ENCODE results near the gene CDH26.
"Not testable (repeated sequence)": the region's sequence is repeated elsewhere in the genome, so short reads cannot be mapped to it uniquely, and the experiment has no call there.

Gene CDH26

DNA sequence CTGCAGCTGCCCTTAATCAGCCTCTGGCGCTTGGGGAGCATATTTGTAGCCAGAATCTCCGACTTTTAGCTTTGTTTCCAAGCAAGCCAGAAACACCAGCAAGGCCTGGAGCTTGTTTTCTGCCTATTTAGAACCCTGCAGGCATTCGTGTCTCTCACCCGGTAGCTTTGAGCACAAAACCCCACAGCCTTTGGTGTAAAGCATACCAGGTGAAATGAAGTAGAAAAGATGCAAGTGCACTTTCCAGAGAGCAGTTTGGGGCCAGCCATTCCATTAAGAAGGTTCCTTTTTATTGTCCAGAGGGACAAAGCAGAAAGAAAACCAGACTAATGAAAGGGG lies 17.3 kb upstream of the CDH26 start:
- peak in 1 of 2 experiments; percentile 90 for DNase-seq (ENCODE audit: low read depth in 2 of 2)

DNA sequence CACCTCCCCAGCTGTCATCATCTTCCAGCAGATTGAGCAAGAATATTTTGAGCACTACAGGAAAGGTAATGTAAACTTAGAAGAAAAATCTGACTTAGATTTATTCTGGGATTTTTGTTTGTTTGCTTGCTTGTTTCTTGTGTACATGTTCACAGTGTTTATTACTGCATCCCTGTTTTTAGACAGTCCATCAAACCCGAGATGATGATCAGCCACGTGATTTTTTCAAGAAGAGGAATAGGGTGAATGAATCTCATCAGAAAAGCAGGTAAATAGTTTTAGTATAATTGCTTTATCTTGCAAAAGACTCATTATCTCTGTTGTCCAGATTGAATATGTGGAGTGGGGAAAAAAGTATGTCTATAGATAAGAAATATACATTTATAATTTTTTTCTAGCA lies 16.0 kb upstream of the CDH26 start:
- DNase-seq (ENCODE audit: low read depth in 2 of 2): no peak

GRCh38 chr20:59944726-59945125 lies 13.5 kb upstream of the CDH26 start:
- no peak for DNase-seq (ENCODE audit: low read depth in 2 of 2)

GRCh38 chr20:59945175-59945574 lies 13.0 kb upstream of the CDH26 start:
- DNase-seq (ENCODE audit: low read depth in 2 of 2): no peak

DNA sequence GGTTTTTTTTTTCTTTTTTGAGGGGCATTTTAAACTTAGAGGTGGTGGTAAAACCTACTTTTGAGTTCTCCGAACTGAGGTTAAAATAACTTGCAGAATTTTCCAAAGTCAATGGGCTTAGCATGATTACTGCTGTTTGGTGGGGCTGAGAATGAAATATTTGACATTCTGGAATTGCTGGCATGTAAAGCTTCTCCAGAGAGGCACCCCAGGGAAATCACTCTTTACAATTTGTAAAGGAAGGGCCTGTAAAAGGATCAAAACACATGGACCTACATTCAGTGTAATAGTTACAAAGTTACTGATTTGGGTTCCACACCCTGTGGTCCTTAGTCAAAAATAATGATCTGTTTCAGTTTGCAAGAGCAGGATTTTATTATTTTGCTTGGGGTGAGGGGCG lies 12.5 kb upstream of the CDH26 start:
- peak in 1 of 2 experiments; percentile 21 for DNase-seq (ENCODE audit: low read depth in 2 of 2)

GRCh38 chr20:59947376-59947775 lies 10.8 kb upstream of the CDH26 start:
- DNase-seq (ENCODE audit: low read depth in 2 of 2): no peak

DNA sequence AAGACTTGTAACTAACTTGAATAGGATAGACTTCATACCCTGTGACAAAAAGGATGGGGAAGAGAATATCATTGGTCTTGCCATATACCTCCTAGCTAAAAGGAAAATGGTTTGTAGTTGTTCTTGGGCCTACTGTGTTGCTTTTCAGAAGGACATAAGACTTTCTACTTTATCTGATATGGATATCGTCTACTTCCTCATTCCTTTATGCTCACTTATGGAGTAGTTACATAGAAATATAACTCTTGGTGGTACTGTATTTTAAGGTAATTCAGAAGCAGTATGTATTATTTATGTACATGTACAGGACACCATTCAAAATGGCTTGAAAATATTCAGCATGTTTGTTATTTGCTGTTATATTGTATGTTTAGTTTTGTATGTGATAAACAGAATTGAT lies 10.0 kb upstream of the CDH26 start:
- no peak for DNase-seq (ENCODE audit: low read depth in 2 of 2)

DNA sequence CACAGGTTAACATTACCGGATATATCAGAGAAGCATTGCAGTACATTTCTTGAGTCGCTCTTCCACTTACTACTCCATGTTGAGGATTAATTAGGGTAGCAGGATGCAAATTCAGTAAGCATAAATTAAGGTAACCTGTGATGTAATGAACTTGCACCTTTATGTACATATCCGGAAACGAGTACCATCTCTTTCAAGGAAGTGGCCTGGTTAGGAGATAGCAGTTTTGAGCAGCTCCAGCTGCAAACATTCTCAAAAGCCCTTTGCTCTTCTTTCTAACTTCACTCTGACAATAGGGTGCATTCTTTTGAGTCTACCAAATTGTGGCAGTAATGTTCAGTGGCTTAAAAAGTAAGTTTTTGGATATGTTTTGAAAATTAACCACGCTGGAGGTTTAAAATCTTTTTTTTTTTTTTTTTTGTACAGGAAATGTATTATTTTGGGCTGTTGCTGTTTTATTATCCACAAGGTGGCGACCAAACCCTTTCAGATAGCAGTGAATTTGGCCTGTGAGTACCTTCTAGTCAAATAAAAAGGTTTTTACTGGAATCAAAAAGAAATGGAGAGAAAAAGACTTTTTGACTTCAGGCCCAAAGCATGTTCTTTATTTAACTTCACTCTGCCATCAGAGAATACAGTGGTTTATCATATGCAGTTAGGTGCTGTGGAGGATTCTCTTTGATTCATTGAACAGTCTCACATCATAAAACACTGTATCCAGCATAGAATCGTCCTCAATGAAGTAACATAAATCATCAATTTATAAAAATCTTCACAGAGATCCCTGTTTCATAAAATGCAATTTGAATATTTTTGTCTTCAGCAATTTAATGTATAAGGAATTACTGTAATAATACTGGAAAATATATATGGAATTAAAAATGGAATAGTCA lies 9.1 kb upstream of the CDH26 start:
- peak in 1 of 2 experiments; percentile 31 for DNase-seq (ENCODE audit: low read depth in 2 of 2)

- DNase-seq (ENCODE audit: low read depth in 2 of 2): no peak
These were observed 8.3 kb upstream of the CDH26 start for GRCh38 chr20:59949911-59950310.

GRCh38 chr20:59954718-59955117 lies 3.5 kb upstream of the CDH26 start:
- no peak for DNase-seq (ENCODE audit: low read depth in 2 of 2)

DNA sequence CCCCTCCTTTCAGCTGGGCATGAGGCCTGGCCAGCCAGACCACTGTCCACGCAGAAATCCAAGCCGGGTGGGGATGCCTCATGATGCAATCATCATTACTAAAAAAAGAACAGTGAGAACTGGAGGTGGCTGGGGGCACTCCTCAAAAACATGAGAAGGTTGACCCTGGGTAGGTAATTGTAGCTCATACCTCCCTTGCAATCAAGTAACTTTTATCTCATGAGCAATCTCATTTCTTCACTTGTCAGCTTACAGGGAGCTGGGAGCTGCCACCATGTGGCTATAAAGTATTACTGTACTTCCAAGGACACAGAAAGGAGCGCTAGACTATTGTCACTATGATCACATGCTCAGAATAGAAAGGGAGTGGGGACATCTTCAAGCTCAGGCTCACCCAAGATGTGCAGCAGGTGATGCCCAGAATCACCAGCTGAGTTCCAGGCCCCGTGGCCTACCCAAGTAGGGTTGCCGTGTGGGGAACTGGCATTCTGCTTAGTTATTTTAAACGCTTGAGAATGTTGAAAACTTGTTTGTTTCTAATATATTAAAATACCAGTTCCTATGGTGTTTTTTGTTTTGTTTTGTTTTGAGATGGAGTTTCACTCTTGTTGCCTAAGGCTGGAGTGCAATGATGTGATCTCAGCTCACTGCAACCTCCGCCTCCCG lies 3.0 kb upstream of the CDH26 start:
- no peak for DNase-seq (ENCODE audit: low read depth in 2 of 2)

GRCh38 chr20:59957568-59957967 lies 655 bp upstream of the CDH26 start:
- DNase-seq (ENCODE audit: low read depth in 2 of 2): not testable (repeated sequence)

GRCh38 chr20:59958626-59959025 lies 403 bp downstream of the CDH26 start:
- DNase-seq (ENCODE audit: low read depth in 2 of 2): no peak

GRCh38 chr20:59961423-59961822 lies 3.2 kb downstream of the CDH26 start:
- DNase-seq (ENCODE audit: low read depth in 2 of 2): no peak

DNA sequence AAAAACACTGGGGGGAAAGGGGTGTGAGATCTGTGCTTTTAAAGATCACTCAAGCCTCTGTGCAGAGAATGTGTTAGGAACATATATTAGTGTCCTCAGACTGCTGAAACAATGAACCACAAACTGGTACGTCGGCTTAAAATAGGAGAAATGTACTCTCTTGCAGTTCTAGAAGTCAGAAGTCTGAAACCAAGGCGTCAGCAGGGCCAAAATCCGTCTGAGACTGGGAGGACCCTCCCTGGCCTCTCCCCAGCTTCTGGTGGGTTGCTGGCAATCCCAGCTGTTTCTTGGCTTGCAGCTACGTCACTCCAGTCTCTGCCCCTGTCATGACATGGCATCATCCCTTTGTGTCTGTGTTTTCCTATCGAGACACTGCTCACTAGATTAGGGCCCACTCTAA lies 3.9 kb downstream of the CDH26 start:
- no peak for DNase-seq (ENCODE audit: low read depth in 2 of 2)

DNA sequence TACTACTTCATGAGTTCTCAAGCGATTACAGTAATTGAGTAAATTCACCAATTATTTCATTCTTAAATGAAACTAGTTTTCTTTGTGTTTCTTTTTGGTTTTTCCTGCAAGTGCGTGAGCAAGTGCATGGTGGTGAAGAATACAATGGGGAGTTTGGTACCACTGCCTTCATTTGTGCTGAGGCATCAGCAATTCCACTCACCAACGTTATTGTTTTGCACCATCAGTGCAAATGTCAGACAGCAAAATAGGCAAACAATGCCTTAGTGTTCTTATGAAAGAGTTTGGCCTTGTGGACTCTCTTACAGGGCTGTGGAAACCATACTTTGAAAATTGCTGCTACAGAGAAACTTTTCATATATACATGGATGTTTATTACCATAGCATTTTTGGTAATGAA lies 8.2 kb downstream of the CDH26 start:
- no peak for DNase-seq (ENCODE audit: low read depth in 2 of 2)

DNA sequence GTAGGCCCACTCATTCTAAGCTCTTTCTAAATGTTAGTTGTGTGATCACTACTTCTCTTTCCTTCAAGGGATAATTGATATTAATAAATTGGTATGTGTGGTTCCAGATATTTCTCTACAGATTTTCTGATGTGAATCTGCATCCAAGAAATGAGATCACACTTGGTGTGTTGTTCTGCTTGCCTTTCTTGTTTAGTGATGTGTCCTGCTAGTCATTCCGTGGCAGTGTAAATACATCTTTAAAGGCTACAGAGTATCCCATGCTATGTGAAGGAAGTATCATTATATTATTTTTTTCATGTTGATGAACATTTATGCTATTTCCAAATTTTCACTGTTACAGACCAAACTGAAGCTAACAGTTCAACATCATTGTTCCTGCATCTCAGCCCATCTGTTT lies 13.2 kb downstream of the CDH26 start:
- DNase-seq (ENCODE audit: low read depth in 2 of 2): no peak

DNA sequence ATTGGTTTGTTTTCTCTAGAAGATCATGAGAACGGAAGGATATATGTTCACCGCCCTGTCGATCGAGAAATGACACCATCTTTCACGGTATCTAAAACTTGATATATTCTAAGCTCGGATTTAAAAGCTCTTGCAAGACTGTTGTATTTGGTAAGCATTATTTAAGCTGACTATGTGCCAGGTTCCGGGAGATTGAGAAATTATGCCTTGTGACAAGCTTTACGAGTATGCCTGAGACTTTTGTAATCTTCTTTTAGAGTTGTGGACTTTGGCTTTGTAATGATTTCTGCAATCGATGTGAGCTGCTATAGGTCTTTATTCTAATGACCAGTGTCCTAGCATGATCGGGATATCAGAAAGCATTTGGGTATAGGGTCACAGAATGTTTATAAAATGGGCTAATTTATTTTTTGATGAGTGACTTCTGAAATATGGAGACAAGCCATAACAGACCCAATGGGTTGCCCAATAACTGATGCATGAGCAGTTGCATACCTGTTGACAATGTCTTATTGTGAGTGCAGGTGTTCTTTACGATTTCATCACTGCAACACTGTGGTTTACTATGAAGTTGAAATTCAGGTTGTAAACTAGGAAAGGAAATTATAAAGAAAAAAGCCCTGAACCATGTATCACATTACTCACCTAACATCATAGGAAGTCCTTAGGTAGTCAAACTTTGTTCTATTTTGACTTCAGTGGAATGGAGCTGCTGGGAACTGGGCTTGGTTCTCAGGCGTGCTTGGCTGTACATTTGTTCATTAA lies 14.0 kb downstream of the CDH26 start:
- DNase-seq (ENCODE audit: low read depth in 2 of 2): no peak

DNA sequence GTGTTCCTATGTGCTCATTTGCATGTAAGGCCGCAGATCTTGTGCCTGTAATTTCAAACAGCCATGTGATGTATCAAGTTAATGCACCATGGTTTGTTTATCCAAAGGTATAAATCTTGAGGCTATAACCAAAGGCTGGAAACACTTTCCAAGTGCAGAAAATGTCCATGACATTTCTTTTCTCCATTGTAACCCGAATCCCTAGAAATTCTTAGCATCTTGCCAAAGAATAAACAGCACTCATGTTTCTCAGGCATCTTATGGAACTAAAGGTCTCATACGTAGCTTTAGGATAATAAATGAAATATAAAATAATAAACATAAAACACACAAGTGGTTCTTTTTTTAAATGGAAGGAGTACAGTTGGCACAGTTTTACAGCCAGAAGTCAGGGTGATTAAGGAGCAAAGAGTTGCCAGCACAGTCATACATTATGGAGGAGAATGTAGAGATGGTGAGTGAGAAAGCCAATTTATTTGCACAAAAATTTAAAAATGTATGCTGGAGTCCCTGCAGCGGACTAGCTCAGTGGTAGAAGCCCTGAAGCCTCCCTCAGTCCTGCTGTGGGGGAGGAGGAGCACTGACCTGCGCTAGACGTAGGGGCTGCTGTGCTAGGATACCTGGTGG lies 18.0 kb downstream of the CDH26 start:
- no peak for DNase-seq (ENCODE audit: low read depth in 2 of 2)

GRCh38 chr20:59977086-59977485 lies 18.9 kb downstream of the CDH26 start:
- no peak for DNase-seq (ENCODE audit: low read depth in 2 of 2)

GRCh38 chr20:59983076-59983475 lies 24.9 kb downstream of the CDH26 start:
- no peak for DNase-seq (ENCODE audit: low read depth in 2 of 2)

DNA sequence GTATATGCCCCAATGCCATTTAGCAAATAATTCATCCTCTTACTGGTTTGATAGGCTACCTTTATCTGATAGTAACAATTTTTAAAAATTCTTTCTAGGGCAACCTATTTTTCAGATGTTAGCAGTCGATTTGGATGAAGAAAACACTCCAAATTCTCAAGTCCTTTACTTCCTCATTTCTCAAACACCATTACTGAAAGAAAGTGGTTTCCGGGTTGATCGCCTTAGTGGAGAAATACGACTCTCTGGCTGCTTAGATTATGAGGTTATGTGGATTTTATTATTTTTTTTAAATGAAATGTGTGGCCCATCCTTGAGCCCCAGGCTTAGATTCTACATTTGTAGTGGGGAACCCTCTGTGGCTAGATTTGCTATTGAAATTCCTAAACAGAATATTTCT lies 26.3 kb downstream of the CDH26 start:
- no peak for DNase-seq (ENCODE audit: low read depth in 2 of 2)

Measured in fibroblast of skin of left quadriceps (primary cell).